ENCODE results near the gene GLA.

GRCh38 chrX:101407167-101407747, 468 bp downstream of the GLA start:
- TF ChIP-seq CTCF (IDR thresholded peaks at IDR 0.05), result no peak
- no peak for TF ChIP-seq EZH2phosphoT487 (IDR thresholded peaks at IDR 0.05)
